ENCODE measurements around the gene NEK11. TPM values are rescaled to one million over a fixed set of nuclear protein-coding genes. Genes with fewer than 3 reads are reported as not detected.

Gene NEK11
- polyA plus RNA-seq, 1 donor from 2014 or later = 6.1 TPM

DNA sequence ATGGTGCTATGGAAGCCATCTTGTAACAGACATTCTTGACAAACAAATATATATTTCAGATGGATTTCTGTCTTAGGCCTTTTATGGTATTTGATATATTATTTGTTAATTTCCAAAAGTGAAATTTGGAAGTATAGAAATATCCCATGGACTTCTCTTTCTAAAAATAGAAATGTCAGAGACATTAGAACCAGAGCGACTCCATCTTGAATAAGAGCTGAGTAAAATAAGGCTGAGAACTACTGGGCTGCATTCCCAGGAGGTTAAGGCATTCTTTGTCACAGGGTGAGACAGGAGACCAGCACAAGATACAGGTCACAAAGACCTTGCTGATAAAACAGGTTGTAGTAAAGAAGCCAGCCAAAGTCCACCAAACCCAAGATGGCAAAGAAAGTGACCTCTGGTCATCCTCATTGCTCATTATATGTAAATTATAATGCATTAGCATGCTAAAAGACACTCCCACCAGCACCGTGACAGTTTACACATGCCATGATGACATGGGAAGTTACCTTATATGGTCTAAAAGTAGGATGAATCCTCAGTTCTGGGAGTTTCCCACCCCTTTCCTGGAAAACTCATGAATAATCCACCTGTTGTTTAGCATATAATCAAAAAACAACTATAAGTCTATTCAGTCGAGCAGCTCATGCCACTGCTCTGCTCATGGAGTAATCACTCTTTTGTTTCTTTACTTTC lies 146.0 kb downstream of the NEK11 start:
- Histone ChIP-seq H3K9me2 (ENCODE audit: insufficient read depth, low read length) (no peaks in the 10 kb centered on the region), H3K9ac (ENCODE audit: low read length) (no peak overlapping the region), H3K4me3 (ENCODE audit: low read length) (no peak overlapping the region), H3K4me2 (ENCODE audit: low read length) (no peak overlapping the region), H3K36me3 (ENCODE audit: insufficient read depth, low read length) (no peaks in the 10 kb centered on the region), H3K27me3 (ENCODE audit: insufficient read depth, low read depth, low read length) (no peaks in the 10 kb centered on the region), H4K20me1 (ENCODE audit: insufficient read depth) (no peaks in the 10 kb centered on the region), H3K27ac (ENCODE audit: low read length) (no peak overlapping the region), H2AFZ (ENCODE audit: low read depth, low read length) (no peak overlapping the region), H3K9me3 (ENCODE audit: low read length) (no peaks in the 10 kb centered on the region), H3F3A (ENCODE audit: insufficient read depth, low read length, poor library complexity, severe bottlenecking) (no peaks in the 10 kb centered on the region), H3K79me2 (replicated peaks; ENCODE audit: insufficient read depth, low read length) (no peaks in the 10 kb centered on the region)
- TF ChIP-seq CTCF (IDR thresholded peaks at IDR 0.05; ENCODE audit: poor library complexity, severe bottlenecking) (no peak), POLR2AphosphoS5 (IDR thresholded peaks at IDR 0.05) (no peak), EZH2 (IDR thresholded peaks at IDR 0.05; ENCODE audit: borderline replicate concordance, insufficient read depth, low read length, poor library complexity, severe bottlenecking) (no peak), MXI1 (conservative IDR thresholded peaks at IDR 0.05; ENCODE audit: poor library complexity, severe bottlenecking) (no peak), SMC3 (conservative IDR thresholded peaks at IDR 0.05; ENCODE audit: poor library complexity) (no peak), EP300 (conservative IDR thresholded peaks at IDR 0.05; ENCODE audit: poor library complexity, severe bottlenecking) (no peak), RAD21 (conservative IDR thresholded peaks at IDR 0.05) (no peak), TAF1 (IDR thresholded peaks at IDR 0.05; ENCODE audit: low read depth) (no peak)
- TF ChIP-seq, protein P1, sequence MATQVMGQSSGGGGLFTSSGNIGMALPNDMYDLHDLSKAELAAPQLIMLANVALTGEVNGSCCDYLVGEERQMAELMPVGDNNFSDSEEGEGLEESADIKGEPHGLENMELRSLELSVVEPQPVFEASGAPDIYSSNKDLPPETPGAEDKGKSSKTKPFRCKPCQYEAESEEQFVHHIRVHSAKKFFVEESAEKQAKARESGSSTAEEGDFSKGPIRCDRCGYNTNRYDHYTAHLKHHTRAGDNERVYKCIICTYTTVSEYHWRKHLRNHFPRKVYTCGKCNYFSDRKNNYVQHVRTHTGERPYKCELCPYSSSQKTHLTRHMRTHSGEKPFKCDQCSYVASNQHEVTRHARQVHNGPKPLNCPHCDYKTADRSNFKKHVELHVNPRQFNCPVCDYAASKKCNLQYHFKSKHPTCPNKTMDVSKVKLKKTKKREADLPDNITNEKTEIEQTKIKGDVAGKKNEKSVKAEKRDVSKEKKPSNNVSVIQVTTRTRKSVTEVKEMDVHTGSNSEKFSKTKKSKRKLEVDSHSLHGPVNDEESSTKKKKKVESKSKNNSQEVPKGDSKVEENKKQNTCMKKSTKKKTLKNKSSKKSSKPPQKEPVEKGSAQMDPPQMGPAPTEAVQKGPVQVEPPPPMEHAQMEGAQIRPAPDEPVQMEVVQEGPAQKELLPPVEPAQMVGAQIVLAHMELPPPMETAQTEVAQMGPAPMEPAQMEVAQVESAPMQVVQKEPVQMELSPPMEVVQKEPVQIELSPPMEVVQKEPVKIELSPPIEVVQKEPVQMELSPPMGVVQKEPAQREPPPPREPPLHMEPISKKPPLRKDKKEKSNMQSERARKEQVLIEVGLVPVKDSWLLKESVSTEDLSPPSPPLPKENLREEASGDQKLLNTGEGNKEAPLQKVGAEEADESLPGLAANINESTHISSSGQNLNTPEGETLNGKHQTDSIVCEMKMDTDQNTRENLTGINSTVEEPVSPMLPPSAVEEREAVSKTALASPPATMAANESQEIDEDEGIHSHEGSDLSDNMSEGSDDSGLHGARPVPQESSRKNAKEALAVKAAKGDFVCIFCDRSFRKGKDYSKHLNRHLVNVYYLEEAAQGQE (IDR thresholded peaks at IDR 0.05; ENCODE audit: borderline replicate concordance) = no peak

DNA sequence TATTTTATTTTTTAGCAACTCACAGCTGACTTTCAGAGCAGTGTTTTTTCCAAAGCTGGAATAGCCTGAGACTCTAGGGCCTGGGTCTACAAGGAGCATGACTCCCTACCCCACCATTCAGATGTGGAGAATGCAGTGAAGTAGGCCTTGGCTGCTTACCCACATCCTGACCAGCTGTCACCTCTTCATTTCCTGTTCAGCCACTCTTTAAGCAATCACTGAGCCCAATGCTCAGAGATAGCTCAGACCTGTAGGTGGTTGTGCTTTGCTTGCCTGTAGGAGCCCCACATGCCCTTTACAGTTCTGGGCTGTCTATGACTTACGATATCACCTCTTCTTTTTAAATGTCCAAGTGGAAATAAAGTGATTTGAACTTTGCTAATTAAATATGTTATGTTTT lies 148.1 kb downstream of the NEK11 start:
- Histone ChIP-seq H3K27me3 (ENCODE audit: insufficient read depth, low read depth, low read length) (no peaks in the 10 kb centered on the region), H3K27ac (ENCODE audit: low read length) (no peak overlapping the region), H3K4me2 (ENCODE audit: low read length) (no peak overlapping the region), H3K9ac (ENCODE audit: low read length) (no peak overlapping the region), H3K36me3 (ENCODE audit: insufficient read depth, low read length) (no peaks in the 10 kb centered on the region), H3F3A (ENCODE audit: insufficient read depth, low read length, poor library complexity, severe bottlenecking) (no peaks in the 10 kb centered on the region), H4K20me1 (ENCODE audit: insufficient read depth) (no peaks in the 10 kb centered on the region), H3K4me3 (ENCODE audit: low read length) (no peak overlapping the region), H3K9me2 (ENCODE audit: insufficient read depth, low read length) (no peaks in the 10 kb centered on the region), H2AFZ (ENCODE audit: low read depth, low read length) (no peak overlapping the region), H3K79me2 (replicated peaks; ENCODE audit: insufficient read depth, low read length) (no peaks in the 10 kb centered on the region), H3K9me3 (ENCODE audit: low read length) (no peaks in the 10 kb centered on the region)
- TF ChIP-seq POLR2AphosphoS5 (IDR thresholded peaks at IDR 0.05) (no peak), EZH2 (IDR thresholded peaks at IDR 0.05; ENCODE audit: borderline replicate concordance, insufficient read depth, low read length, poor library complexity, severe bottlenecking) (no peak), TAF1 (IDR thresholded peaks at IDR 0.05; ENCODE audit: low read depth) (no peak), MXI1 (conservative IDR thresholded peaks at IDR 0.05; ENCODE audit: poor library complexity, severe bottlenecking) (no peak), SMC3 (conservative IDR thresholded peaks at IDR 0.05; ENCODE audit: poor library complexity) (no peak), CTCF (IDR thresholded peaks at IDR 0.05; ENCODE audit: poor library complexity, severe bottlenecking) (no peak), EP300 (conservative IDR thresholded peaks at IDR 0.05; ENCODE audit: poor library complexity, severe bottlenecking) (no peak), RAD21 (conservative IDR thresholded peaks at IDR 0.05) (no peak)
- TF ChIP-seq, protein P1 (IDR thresholded peaks at IDR 0.05; ENCODE audit: borderline replicate concordance) = no peak
